WTC11 (cell line): ENCODE measurements around the gene LPP. TPM values are rescaled to one million over a fixed set of nuclear protein-coding genes. Genes with fewer than 3 reads are reported as not detected.

Source experiments
- ATAC-seq: fragments of 200-7000 bp; cut with Tn5 transposase; 2 replicates; pipeline ENCODE4 v1.10.0; 2021; ENCODE audit warnings: mild to moderate bottlenecking, moderate library complexity
- CTCF ChIA-PET: fragments of 300-600 bp; sonication (Branson Sonifier 250); formaldehyde crosslinking; loops from one replicate; lab custom pipeline; 2021; ENCODE audit warnings: antibody characterized with exemption; lab: Charles Lee
- POLR2A ChIA-PET: fragments of 350-600 bp; sonication (Branson Sonifier 250); formaldehyde crosslinking; loops from one replicate; lab custom pipeline; 2021; ENCODE audit warnings: antibody characterized with exemption; lab: Charles Lee
- DNase-seq: peaks from one replicate; pipeline ENCODE4 v3.0.0; 2021; ENCODE audit warnings: low spot score
- H3K27ac Mint-ChIP-seq: 2 replicates; pipeline ENCODE4 v1.8.0; 2021; ENCODE audit warnings: mixed read lengths
- H3K27me3 Mint-ChIP-seq: 2 replicates; pipeline ENCODE4 v1.8.0; 2021; ENCODE audit warnings: low read depth, mild to moderate bottlenecking, moderate library complexity, mixed read lengths
- H3K36me3 Mint-ChIP-seq: 2 replicates; pipeline ENCODE4 v1.8.0; 2021; ENCODE audit warnings: mixed read lengths
- H3K4me1 Mint-ChIP-seq: 2 replicates; pipeline ENCODE4 v1.8.0; 2022; ENCODE audit warnings: mixed read lengths
- H3K4me3 Mint-ChIP-seq: 2 replicates; pipeline ENCODE4 v1.8.0; 2021; ENCODE audit warnings: mild to moderate bottlenecking, moderate library complexity, mixed read lengths
- H3K9me3 Mint-ChIP-seq: 2 replicates; pipeline ENCODE4 v1.8.0; 2021; ENCODE audit warnings: mixed read lengths
- CREB1 ChIP-seq: sonication (generic); formaldehyde crosslinking; IDR thresholded peaks from 2 replicates; pipeline ENCODE4 v1.8.0; 2023; ENCODE audit warnings: mild to moderate bottlenecking, missing genetic modification reagents
- ELF4 ChIP-seq: sonication (generic); formaldehyde crosslinking; IDR thresholded peaks from 2 replicates; pipeline ENCODE4 v1.8.1; 2022; ENCODE audit warnings: low read depth, mild to moderate bottlenecking, moderate library complexity, missing genetic modification reagents
- GRHL2 ChIP-seq: fragments of 250-450 bp; sonication (Bioruptor Pico); IDR thresholded peaks from 2 replicates; pipeline ENCODE4 v1.8.0; 2022; ENCODE audit warnings: mild to moderate bottlenecking, moderate library complexity; ENCODE audit not compliant: insufficient replicate concordance, severe bottlenecking
- HMGA2 ChIP-seq: fragments of 250-450 bp; sonication (Bioruptor Pico); IDR thresholded peaks from 2 replicates; pipeline ENCODE4 v1.4.0; 2021; ENCODE audit warnings: mild to moderate bottlenecking, moderate library complexity
- JAZF1 ChIP-seq: fragments of 250-450 bp; sonication (Bioruptor Pico); IDR thresholded peaks from 2 replicates; pipeline ENCODE4 v1.9.0; 2021; ENCODE audit warnings: moderate library complexity, mild to moderate bottlenecking, inconsistent platforms
- KAT7 ChIP-seq: sonication (generic); formaldehyde crosslinking; IDR thresholded peaks from 2 replicates; pipeline ENCODE4 v1.8.1; 2023; ENCODE audit warnings: missing genetic modification reagents, mild to moderate bottlenecking, borderline replicate concordance
- MXD4 ChIP-seq: fragments of 250-450 bp; sonication (Bioruptor Pico); IDR thresholded peaks from 2 replicates; pipeline ENCODE4 v1.8.0; 2021; ENCODE audit warnings: mild to moderate bottlenecking, moderate library complexity, borderline replicate concordance
- NFATC4 ChIP-seq: fragments of 250-450 bp; sonication (Bioruptor Pico); IDR thresholded peaks from 2 replicates; pipeline ENCODE4 v1.9.0; 2021; ENCODE audit warnings: mild to moderate bottlenecking
- NR1H2 ChIP-seq: sonication (generic); formaldehyde crosslinking; IDR thresholded peaks from 2 replicates; pipeline ENCODE4 v1.9.0; 2021; ENCODE audit warnings: mild to moderate bottlenecking, moderate library complexity, missing genetic modification reagents
- NR3C1 ChIP-seq: sonication (generic); formaldehyde crosslinking; conservative IDR thresholded peaks from 2 replicates; pipeline ENCODE4 v1.8.1; 2023; ENCODE audit warnings: low read depth, mild to moderate bottlenecking, missing genetic modification reagents
- RORB ChIP-seq: fragments of 250-450 bp; sonication (Bioruptor Pico); IDR thresholded peaks from 2 replicates; pipeline ENCODE4 v1.9.0; 2021; ENCODE audit warnings: mild to moderate bottlenecking
- TP53 ChIP-seq: sonication (generic); formaldehyde crosslinking; IDR thresholded peaks from 2 replicates; pipeline ENCODE4 v1.8.1; 2023; ENCODE audit warnings: mild to moderate bottlenecking, missing genetic modification reagents
- ZMAT4 ChIP-seq: fragments of 250-450 bp; sonication (Bioruptor Pico); IDR thresholded peaks from 2 replicates; pipeline ENCODE4 v1.9.0; 2021; ENCODE audit warnings: mild to moderate bottlenecking
- ZNF138 ChIP-seq: sonication (generic); formaldehyde crosslinking; conservative IDR thresholded peaks from 2 replicates; pipeline ENCODE4 v1.8.1; 2022; ENCODE audit warnings: mild to moderate bottlenecking, moderate library complexity, missing genetic modification reagents
- ZNF219 ChIP-seq: sonication (generic); formaldehyde crosslinking; IDR thresholded peaks from 2 replicates; pipeline ENCODE4 v1.8.0; 2023; ENCODE audit warnings: missing genetic modification reagents, mild to moderate bottlenecking, borderline replicate concordance
- ZNF232 ChIP-seq: sonication (generic); formaldehyde crosslinking; IDR thresholded peaks from 2 replicates; pipeline ENCODE4 v1.8.0; 2022; ENCODE audit warnings: mild to moderate bottlenecking, missing genetic modification reagents
- ZNF281 ChIP-seq: sonication (generic); formaldehyde crosslinking; IDR thresholded peaks from 2 replicates; pipeline ENCODE4 v1.8.0; 2023; ENCODE audit warnings: mild to moderate bottlenecking, missing genetic modification reagents
- total RNA-seq: library from RNA; stranded (reverse); gene quantifications from 3 replicates; pipeline ENCODE4 v1.2.3, GENCODE V29; 2021
- TF ChIP-seq, protein P1 (sequence below): sonication (generic); formaldehyde crosslinking; IDR thresholded peaks from 2 replicates; pipeline ENCODE4 v1.8.1; 2022; ENCODE audit warnings: low read depth, mild to moderate bottlenecking, moderate library complexity, missing genetic modification reagents, borderline replicate concordance
- TF ChIP-seq, protein P2 (sequence below): sonication (generic); formaldehyde crosslinking; IDR thresholded peaks from 2 replicates; pipeline ENCODE4 v1.8.1; 2023; ENCODE audit warnings: mild to moderate bottlenecking, missing genetic modification reagents, borderline replicate concordance

Gene LPP
- total RNA-seq, 1 experiment from 2014 or later: 49.6 TPM

DNA sequence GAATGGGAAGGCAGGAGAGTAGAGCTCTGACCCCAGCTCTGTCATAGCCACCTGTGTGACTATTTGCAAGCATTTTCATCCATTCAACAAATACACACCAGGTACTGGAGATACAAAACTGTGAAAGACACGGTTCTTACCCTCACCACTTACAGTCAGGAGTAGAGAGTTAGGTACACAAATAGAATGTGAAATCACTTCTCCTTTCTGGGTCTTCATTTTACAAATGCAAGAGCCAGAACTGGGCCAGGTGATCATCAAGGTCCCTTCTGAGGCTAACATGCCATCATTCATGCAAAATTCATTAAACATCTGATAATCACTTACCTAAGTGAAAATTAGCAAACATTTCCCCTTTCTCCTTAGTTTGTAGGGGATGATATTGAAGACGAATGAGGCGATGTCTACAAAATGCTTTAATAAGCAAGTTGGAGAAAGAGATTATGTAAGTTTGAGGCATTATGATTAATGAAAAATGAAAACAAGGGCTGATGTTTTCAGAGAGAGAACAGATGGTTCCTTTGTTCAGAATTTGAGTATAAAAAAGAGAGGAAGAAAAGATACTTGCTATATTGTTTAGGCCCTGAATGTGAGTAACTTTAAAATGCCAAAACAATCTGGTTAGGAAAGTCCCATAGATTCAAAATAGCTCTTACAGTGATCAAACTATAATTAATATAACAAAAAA lies 88.6 kb downstream of the LPP start:
- Mint-ChIP-seq H3K36me3 (no peaks in the 10 kb centered on the region), H3K4me1 (peaks cover 11% of the 10 kb centered on the region), H3K27me3 (no peaks in the 10 kb centered on the region), H3K27ac (peak overlapping the region; percentile 2; the same call in 1 of the 2 replicates), H3K4me3 (no peak overlapping the region), H3K9me3 (no peaks in the 10 kb centered on the region)
- no peak for ATAC-seq
- DNase-seq: no peak
- POLR2A ChIA-PET: no interaction called here
- CTCF ChIA-PET: interaction anchor here (2.8 kb wide), 1 partner anchor 502 kb away, joined by 8 read pairs; no protein-coding TSS in a partner anchor
- TF ChIP-seq GRHL2 (CRISPR knock-in tag): no peak
- no peak for TF ChIP-seq ZNF138 (CRISPR knock-in tag)
- TF ChIP-seq NR1H2 (CRISPR knock-in tag): no peak
- TF ChIP-seq JAZF1 (CRISPR knock-in tag): no peak
- TF ChIP-seq NFATC4: no peak
- no peak for TF ChIP-seq RORB (CRISPR knock-in tag)
- TF ChIP-seq KAT7 (CRISPR knock-in tag): no peak
- TF ChIP-seq CREB1 (CRISPR knock-in tag): no peak
- no peak for TF ChIP-seq ZNF219 (CRISPR knock-in tag)
- no peak for TF ChIP-seq ZMAT4
- no peak for TF ChIP-seq HMGA2 (CRISPR knock-in tag)
- TF ChIP-seq, protein P1, sequence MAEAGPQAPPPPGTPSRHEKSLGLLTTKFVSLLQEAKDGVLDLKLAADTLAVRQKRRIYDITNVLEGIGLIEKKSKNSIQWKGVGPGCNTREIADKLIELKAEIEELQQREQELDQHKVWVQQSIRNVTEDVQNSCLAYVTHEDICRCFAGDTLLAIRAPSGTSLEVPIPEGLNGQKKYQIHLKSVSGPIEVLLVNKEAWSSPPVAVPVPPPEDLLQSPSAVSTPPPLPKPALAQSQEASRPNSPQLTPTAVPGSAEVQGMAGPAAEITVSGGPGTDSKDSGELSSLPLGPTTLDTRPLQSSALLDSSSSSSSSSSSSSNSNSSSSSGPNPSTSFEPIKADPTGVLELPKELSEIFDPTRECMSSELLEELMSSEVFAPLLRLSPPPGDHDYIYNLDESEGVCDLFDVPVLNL (CRISPR knock-in tag): no peak
- TF ChIP-seq MXD4 (CRISPR knock-in tag): no peak
- TF ChIP-seq NR3C1 (CRISPR knock-in tag): no peak
- TF ChIP-seq, protein P2, sequence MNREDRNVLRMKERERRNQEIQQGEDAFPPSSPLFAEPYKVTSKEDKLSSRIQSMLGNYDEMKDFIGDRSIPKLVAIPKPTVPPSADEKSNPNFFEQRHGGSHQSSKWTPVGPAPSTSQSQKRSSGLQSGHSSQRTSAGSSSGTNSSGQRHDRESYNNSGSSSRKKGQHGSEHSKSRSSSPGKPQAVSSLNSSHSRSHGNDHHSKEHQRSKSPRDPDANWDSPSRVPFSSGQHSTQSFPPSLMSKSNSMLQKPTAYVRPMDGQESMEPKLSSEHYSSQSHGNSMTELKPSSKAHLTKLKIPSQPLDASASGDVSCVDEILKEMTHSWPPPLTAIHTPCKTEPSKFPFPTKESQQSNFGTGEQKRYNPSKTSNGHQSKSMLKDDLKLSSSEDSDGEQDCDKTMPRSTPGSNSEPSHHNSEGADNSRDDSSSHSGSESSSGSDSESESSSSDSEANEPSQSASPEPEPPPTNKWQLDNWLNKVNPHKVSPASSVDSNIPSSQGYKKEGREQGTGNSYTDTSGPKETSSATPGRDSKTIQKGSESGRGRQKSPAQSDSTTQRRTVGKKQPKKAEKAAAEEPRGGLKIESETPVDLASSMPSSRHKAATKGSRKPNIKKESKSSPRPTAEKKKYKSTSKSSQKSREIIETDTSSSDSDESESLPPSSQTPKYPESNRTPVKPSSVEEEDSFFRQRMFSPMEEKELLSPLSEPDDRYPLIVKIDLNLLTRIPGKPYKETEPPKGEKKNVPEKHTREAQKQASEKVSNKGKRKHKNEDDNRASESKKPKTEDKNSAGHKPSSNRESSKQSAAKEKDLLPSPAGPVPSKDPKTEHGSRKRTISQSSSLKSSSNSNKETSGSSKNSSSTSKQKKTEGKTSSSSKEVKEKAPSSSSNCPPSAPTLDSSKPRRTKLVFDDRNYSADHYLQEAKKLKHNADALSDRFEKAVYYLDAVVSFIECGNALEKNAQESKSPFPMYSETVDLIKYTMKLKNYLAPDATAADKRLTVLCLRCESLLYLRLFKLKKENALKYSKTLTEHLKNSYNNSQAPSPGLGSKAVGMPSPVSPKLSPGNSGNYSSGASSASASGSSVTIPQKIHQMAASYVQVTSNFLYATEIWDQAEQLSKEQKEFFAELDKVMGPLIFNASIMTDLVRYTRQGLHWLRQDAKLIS: no peak
- no peak for TF ChIP-seq ZNF281 (CRISPR knock-in tag)
- TF ChIP-seq TP53: no peak
- TF ChIP-seq ZNF232 (CRISPR knock-in tag): no peak
- no peak for TF ChIP-seq ELF4
